HG02970 (cell line): ENCODE data around the gene SLC8A1.

ENCODE experiments used
- ATAC-seq: cut with Tn5 transposase; IDR thresholded peaks from one replicate; pipeline ENCODE4 v1.9.1; 2021; ENCODE audit warnings: mild to moderate bottlenecking, moderate library complexity, moderate number of reproducible peaks; ENCODE audit not compliant: unreplicated experiment, low FRiP score

SLC8A1 gene

DNA sequence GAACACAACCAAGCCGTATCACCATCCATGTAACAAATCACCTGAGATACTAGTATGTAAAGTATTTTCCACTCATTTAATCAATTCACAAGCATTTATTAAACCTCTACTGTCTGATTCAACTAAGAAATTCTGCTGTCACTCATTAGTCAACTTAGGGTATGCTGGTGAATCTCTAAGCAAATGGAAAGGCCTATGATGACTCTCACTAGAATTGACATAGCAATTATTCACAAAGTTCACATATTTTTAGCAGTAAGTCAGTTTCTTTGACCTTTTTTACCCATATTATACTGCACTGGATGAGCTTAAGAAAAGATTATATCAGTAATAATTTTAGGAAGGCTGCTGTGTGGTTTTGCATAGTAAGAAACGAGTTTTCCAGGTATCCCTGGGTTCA, 130.1 kb downstream of the SLC8A1 start:
- no peak for ATAC-seq

DNA sequence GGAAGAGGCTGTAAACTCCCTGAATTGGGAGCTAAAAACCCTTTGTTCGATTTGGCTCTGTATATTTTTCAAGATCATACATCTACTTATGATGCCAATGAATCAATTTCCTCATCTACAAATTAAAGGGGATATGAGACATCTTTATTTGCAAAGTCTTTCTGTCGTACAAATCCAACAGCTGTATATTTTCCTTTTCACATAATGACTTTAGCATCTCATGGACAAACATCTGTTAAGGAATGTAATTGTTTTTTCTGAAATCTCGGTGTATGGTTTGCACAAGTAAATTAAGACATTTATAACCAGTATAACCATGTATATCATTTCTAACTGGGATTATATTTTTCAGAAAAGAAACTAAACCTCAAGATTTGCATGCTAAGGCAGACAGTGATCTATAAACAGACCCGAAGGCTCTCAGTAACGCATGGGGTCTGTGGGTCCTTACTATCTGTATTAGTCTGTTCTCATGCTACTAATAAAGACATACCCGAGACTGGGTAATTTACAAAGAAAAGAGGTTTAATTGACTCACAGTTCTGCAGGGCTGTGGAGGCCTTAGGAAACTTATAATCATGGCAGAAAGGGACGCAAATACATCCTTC, 130.8 kb downstream of the SLC8A1 start:
- no peak for ATAC-seq

DNA sequence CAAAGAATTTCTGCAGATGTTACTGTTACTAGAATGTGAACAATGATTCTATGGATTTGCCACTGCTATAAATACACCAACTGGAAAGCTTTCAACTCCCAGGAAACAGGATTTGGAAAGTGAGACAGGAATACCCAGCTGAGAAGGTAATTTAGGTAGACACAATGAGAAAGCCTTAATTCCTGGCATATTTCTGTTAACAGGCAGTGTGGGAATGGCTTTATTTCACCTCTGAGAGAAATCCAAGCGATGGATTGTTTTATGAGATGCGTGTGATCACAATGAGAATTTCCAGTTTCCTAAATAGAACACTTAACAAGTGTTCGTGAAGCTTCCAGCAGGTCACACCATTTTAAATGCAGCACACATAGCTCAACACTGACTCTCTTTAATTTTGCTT, 133.0 kb downstream of the SLC8A1 start:
- no peak for ATAC-seq

DNA sequence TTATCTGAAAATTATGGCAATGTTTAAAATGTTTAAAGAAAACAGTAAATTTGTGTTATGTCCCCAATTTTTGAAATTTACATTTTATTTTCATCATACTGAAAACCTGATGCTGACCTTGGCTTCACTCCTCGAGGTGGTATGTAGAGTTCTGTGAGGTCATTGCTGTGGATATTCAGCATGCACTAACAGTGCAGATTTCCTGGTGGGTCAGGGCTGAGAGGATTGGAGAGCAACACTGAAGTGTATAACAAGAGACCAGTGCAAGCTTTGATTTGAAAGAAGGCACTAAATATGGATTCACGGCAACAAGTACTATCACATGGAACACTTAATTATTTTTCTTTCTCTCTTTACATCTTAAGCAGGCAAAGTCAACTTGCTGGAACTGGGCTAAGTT, 134.1 kb downstream of the SLC8A1 start:
- ATAC-seq: no peak

DNA sequence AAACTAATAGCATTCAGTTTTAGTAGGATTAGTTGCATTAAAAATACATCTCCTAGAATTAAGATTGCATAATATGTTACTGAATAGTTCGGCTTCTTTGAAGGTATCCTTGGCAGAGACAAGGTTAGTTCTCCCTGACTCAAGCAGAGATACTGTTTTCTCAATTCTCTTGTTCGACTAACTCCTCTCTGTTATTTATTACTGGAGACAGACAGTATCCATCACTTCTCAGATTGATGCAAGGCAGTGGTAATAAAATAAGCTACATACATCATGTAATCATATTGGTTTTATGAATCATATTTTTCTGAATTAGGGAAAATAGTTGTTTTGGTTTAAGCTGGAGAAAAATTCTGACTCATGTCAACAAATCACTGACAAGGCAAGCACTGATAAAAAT, 134.8 kb downstream of the SLC8A1 start:
- no peak for ATAC-seq

DNA sequence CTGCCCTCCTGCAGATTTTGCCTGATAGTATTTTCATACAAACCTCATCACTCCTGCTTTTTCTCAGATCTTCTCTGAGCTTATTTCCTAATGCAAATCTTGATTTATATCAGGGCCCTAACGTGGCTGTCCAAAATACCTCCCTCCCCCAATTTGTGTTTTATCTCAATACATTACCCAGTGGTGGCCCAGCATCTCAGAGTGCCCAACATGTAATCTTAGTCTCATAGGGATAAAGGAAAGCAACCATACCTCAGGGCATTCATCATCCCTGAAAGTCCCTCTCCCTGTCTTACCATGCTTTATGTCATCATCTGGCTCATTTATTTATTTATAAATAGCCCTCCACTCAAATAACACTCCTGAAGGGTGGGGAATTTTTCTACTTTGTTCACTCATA, 135.3 kb downstream of the SLC8A1 start:
- ATAC-seq: no peak

DNA sequence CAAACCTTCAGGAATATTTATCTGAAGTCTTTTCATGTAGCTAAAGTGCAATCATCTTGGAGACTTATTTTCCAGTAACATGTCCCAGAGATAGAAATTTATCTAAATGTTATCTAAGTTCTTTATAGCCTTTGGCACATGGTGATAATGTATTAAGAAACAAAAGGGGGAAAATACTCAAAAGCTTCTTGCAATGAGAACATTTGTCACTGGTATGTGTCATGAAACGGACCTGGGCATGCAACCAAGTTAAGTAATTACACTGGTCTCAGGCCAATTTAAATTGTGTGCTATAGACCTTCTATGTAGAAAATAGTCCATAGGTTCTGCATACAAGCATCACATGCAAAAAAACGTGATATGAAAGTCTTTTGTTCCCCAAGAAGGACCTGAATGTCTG, 136.2 kb downstream of the SLC8A1 start:
- ATAC-seq: no peak

DNA sequence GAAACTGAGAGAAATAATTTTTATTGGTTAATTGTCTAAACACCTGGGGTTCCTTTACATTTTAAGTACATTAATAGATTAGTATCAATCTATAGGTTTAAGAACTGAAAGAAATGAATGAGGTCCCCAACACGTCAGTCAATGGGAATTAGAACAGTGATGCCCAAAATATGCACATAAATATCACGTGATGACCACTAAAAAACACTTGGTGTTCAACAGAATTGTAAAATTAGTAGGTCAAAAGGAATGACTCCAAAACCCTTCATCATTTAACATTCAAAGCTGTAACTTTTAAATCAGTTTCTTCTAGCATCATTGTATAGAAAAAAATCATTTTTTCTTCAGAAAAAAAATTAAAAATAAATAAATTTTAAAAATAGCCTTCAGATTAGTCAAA, 140.9 kb downstream of the SLC8A1 start:
- ATAC-seq: no peak

DNA sequence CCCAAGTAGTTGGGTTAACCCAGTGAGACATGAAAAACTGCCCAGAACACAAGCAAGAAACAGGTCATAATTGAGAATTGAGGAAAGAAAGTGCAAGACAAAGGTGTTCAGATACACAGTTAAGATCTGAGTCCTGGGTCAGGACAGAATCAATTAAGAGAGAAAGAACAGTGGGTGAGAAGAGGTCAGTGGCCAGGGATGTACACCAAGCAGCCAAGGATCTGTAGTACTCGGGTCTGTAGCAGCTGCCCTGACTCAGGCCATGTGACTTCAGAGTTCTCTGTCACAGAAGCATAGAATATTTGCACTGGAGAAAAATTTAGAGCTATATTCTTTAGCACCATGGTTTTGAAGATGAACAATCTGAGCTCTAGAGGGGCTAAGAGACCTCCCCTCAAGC, 141.6 kb downstream of the SLC8A1 start:
- ATAC-seq: no peak

DNA sequence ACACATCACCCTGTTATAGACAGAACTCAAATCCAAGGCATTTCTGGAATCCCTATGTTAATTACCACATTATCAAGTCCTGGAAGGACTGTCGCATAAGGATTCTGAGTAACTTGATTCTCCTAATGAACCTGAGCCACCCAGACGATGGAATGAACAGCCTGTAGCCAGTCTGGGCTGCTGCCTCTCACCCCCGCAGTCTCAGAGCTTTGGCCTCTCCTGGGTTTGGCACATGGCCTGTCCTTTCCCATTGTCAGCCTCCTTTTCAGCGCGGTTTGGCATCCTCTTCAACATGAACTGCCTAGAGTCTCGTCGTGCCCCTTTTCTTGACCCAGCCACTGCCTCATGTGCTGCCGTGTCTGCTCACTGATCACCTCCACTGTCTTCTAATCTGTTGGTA, 147.6 kb downstream of the SLC8A1 start:
- ATAC-seq: no peak

DNA sequence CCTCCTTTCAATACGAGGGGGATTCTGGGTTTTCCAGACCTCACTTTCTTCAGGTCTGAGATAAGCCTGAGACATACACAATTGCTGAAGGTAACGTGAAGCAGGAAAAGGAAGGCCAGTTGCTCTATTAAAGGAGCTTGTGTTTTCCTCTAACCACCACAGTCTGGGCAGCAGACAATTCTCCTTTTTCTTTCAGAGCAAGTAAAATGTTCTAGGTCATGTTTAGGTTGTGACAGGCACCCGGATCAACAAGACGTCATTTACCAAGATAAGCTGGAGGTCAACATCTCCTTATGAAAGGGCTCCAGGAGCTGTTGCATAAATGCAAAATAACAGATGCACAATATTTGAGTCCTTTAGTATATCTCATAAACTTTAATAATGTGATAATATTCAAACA, 148.1 kb downstream of the SLC8A1 start:
- no peak for ATAC-seq

DNA sequence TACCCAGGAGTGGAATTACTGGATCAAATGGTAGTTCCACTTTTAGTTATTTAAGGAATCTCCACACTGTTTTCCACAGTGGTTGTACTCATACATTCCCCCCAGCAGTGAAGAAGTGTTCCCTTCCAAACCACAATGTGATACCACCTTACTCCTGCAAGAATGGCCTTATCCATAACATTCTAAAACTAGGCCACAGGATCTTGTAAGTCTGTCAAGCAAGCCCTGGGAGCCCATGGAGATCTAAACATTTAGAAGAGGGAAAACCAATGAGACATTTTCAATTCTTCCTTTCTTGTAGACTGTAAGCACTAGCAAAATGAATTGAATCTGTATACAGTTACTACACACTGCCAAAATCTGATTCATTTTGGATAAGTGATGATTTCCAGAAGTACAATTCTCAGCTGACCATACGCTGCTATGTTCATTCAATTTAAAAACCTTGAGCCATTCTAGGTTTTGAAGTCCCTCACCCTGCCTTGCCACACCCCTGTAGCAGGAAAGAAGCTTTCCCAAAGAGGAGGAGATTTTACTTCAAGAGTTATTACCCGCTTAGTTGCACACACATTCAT, 149.1 kb downstream of the SLC8A1 start:
- no peak for ATAC-seq

DNA sequence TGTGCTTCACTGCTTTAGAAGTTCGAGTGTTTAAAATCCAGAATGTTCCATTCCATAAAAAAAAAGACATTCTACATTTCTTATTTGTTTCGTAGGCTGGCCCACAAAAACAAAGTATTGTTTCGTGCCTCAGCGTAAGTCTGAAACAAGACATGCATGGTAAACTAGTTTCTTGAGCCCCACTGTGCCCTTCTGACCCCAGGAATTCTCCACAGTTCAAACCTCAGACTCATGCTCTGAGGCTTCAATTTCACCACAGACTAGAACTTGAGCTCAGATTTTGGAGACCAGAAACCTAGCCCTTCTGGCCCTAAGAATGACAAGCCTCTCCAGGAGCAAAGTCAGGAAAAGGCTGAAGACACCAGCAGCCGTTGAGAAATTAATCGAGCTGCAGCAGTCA, 151.5 kb downstream of the SLC8A1 start:
- ATAC-seq: no peak

DNA sequence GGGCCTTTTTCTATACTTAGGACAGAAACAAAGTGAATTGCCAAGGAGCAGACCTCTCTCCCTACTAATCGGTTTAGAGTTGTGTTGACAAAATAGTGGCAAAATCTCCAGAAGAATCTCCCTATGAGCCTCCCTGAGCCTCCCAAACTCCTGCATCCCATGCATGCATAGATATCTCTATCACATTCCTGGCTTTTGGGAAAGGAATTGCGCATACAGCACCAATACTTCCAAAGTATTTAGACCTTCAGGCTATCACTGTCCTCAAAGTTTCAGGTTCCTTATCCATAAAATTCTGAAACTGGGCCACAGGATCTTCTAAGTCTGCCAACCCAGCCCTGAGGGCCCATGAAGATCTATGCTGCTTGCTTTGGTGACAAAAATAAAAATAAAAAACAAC, 152.1 kb downstream of the SLC8A1 start:
- ATAC-seq: no peak

DNA sequence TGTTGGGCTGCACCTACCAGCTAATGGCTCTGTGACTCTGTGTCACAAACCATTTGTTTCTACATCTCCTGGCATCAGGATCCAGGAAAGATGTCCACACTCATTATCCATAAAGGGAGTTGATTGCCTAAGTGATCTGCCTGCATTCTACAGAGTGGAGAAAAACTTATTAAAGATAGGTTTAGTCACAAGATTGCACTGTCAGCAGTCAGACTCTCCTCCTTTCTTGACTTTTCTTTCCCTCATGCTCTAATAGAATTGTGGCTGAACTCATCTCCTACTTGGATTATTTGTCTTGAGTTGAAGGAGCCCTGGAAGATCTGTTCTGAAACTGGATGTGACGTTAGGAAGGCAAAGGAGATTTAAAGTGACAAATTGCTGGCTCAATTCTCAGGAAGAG, 152.7 kb downstream of the SLC8A1 start:
- no peak for ATAC-seq

DNA sequence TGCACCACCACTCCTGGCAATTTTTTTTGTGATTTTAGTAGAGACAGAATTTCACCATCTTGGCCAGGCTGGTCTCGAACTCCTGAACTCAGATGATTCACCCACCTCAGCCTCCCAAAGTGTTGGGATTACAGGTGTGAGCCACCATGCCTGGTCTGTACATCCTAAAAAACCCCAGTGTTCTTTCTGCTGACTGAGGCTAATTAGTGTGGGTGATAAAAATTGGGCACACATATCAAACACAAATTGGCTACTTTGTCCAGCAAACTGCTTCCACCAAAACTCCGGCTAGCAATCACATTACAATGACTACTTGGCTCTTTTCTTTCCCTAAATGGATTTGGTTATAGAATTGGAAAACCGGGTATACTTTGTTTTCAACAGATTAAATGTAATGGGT, 153.9 kb downstream of the SLC8A1 start:
- ATAC-seq: no peak

DNA sequence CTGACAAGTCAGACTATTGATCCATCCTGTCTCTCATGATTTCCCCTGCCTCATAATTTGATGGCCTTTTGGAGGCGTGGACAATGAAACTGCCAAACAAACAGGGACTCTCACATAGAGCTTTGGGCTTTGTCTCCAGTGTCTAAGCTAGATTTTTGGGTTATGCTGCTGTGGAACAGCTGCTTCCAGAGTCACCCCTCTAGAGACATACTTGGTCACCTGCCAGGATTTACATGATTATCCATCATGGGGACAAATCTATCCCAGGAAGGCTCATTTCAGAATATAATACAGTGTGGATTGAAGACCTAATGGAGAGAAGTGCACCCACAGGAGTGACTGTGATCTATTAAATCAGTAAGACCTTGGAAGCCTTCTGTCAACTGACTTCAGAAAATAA, 159.6 kb downstream of the SLC8A1 start:
- no peak for ATAC-seq

DNA sequence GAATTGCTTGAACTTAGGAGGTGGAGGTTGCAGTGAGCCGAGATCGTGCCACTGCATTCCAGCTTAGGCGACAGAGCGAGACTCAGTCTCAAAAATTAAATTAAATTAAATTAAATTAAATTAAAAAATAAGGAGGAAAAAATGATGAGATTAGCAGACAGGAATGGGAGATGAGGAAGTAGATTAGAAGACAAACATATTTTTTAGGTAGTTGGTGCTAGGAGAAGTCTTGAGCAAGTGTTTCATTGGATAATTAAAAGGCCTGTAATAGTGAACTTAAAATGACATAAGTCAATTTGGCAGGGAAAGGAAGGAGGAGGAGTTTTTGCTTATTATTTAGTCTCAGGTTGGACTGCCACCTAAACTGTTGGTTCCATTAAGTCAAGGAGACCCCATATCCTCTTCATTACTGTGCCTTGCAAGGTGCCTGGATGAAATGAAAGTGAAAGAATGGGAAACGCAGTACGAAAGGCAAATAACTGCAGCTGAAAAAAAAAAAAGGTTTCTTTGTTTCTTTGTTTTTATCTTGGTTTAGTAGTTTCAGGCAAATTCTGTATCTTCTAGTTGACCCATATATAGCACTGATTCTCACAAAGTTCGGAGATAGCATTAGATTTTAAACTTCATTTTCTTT, 162.0 kb downstream of the SLC8A1 start:
- no peak for ATAC-seq

DNA sequence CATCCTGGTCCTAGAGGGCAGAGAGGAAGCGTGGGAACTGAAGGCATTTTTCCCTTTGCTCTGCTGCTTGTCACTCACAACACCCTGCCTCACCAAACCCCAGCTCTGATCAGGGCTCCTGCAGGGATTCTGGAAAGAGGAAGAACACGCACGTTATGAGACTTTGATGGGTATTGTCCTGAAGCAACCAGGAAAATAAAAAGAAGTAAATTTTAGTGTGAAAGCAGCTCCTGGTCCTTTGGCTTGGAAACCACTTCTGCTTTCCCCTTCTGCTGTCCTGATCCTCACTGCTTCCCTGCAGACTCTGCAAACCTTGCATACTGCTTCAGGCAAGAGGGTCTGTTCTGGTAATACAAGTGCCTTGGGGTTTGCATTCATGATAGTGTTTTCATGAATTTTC, 164.1 kb downstream of the SLC8A1 start:
- ATAC-seq: no peak

DNA sequence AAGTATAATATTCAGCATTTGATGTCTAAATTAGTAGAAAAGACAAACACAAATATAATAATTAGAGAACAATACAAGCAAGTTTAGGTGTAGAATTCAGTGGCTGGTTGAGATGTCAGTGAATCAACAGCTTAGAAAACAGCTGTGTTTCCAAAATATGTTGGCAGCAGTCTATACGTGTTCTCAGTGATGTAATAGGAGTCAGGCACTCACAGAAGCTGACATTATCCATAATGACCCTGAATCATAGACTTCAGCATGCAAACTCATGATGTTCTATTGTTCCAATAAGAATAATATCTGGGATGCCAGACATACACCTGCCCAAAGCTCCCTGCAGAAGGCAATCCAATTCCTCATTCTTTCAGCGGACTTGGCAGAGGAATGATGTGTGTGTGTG, 164.7 kb downstream of the SLC8A1 start:
- ATAC-seq: no peak

DNA sequence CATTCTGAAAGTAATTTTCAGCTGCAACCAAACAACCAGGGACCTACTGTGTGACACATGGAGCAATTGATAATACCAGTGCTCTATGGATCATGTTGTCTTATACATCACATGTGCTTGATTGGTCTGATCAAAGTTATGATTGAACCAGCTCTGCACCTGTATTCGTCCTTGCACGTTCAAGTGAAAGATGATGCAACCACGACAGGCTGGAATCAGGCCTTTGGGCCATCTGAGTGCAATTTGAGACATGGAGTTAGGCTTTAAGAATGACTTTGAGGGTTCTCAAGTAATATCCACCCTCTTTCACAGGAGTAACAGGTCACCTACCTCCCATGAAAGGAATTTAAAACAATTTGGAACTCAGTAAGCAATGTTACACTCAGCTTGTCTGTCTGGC, 165.2 kb downstream of the SLC8A1 start:
- no peak for ATAC-seq

DNA sequence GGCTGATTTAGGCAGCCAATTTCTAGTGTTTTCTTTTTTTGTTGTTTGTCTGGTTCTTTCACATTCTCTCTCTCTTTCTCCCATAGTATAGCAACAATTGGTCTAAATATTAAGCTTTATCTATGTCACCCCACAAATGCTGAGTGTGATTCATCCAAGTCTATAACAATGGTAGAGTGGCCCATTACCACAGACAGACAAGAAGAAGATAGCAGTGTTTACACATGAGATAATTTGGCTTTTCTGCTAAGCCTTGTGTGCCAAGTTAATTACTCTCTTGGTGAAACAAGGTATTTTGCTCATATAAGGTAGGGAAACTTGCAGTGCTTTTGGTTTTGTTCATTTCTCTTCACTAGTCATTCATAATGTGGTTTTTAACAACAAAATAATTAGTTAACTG, 166.5 kb downstream of the SLC8A1 start:
- no peak for ATAC-seq
